Measurements from ENCODE around the gene MMP11.

Gene MMP11

DNA sequence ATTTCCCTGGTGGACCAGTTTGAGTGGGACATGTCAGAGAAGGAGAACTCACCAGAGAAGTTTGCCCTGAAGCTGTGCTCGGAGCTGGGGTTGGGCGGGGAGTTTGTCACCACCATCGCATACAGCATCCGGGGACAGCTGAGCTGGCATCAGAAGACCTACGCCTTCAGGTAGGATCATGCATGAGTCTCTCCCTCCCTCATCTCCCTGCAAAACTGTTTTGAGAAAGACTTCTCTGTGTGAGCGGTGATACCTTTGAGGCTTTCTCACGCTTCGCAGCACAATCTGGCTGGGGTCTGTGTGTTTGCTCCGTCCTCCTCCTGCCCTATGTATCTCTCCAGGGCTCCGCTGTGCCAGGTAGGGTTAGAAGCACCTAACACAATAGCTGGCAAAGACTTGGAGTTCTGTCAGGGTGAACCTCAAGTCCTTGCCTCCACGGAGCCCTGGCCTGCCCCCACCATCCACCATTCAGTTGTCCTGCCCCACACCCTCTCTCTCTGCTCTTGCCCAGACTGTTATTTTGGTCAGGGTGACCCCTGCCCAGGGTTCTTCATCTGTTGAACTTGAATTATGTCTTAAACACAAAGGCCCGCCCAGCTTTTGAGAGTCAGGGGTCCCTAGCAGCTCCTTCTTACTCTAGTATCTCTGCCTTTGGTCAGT, 52.7 kb downstream of the MMP11 start:
- peaks cover 7% of the 10 kb centered on the region for H3K36me3 Mint-ChIP-seq
- H3K4me1 Mint-ChIP-seq = peaks cover 3% of the 10 kb centered on the region
- no peaks in the 10 kb centered on the region for H3K9me3 Mint-ChIP-seq
- H3K27ac Mint-ChIP-seq = peak overlapping the region; percentile 74
- H3K4me3 Mint-ChIP-seq = no peak overlapping the region
- H3K27me3 Mint-ChIP-seq = no peaks in the 10 kb centered on the region

DNA sequence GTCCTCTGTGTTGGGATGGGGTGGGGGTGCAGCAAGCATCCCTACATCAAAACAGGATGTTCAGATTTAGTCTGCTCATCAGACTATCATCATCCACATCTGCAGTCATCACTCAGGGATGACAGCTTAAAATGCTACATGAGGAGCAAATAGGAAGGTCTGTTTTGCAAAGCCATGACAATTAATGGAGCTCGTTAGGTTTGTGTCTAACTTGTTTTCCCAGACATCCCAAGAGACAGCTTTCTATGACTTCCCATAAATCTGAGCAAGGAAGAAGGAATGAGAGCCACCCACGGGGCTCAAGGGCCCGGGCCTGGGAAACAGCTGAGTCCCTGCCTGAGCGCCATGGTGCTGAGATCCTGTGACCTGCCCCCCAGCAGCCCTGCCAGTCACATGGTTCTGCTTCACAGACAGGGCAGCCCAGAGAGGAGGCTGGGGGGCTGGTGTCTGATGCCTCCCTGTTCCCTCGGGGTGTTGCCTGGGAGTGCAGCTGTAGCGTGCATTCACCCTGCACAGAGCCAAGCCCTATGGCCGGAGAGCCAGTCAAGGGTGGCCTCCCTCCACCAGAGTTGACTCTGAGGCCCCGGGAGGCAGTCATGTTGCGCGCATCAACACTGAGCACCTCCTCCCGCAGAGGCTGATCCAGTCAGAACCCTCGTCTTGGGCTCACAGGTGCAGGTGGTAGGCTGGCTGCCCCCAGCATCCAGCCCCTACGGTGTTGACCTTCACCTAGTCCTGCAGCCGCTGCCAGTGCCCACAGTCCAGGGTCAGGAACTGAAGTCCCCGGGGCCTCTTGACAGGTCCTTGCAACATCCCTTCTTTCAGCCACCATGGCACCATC, 54.1 kb downstream of the MMP11 start:
- H3K36me3 Mint-ChIP-seq = peaks cover 8% of the 10 kb centered on the region

DNA sequence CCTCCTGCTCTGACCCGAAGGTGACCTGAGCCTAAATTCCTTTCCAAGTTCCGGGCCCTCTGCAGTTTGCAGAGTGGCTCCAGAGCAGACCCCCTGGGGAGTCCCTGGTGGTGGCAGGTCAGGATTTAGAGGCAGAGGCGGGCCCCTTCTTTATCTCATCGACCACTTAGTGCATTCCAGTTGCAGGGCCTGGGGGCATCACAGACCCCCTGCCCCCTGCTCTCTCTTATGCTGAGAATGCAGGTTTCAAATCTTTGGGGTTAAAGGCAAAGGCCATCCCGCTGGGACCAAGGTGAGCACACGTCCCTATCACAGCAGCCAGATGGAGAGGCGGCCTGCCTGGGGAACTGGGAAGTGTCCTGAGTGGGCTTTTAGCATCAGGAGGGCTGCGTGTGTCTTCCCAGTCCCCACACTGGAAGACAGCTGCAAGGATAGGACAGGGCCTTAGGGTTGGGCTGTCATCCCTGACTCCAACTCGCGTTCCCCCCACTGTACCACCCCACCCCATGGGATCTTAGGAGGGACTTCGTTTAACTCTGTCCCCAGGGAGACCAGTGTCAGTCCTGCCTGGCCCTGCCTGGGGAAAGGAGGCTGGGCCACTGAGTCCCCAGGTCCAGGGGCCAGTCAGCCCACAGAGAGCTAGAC, 54.8 kb downstream of the MMP11 start:
- H3K27ac Mint-ChIP-seq = no peak overlapping the region
- peaks cover 8% of the 10 kb centered on the region for H3K36me3 Mint-ChIP-seq
- no peaks in the 10 kb centered on the region for H3K9me3 Mint-ChIP-seq
- H3K27me3 Mint-ChIP-seq = no peaks in the 10 kb centered on the region
- peaks cover 3% of the 10 kb centered on the region for H3K4me1 Mint-ChIP-seq
- no peak overlapping the region for H3K4me3 Mint-ChIP-seq

More for the DNA sequence above, 54.1 kb downstream of the MMP11 start:
- Mint-ChIP-seq H3K9me3 (no peaks in the 10 kb centered on the region), H3K4me3 (no peak overlapping the region), H3K27me3 (no peaks in the 10 kb centered on the region), H3K27ac (no peak overlapping the region), H3K4me1 (peaks cover 3% of the 10 kb centered on the region)

DNA sequence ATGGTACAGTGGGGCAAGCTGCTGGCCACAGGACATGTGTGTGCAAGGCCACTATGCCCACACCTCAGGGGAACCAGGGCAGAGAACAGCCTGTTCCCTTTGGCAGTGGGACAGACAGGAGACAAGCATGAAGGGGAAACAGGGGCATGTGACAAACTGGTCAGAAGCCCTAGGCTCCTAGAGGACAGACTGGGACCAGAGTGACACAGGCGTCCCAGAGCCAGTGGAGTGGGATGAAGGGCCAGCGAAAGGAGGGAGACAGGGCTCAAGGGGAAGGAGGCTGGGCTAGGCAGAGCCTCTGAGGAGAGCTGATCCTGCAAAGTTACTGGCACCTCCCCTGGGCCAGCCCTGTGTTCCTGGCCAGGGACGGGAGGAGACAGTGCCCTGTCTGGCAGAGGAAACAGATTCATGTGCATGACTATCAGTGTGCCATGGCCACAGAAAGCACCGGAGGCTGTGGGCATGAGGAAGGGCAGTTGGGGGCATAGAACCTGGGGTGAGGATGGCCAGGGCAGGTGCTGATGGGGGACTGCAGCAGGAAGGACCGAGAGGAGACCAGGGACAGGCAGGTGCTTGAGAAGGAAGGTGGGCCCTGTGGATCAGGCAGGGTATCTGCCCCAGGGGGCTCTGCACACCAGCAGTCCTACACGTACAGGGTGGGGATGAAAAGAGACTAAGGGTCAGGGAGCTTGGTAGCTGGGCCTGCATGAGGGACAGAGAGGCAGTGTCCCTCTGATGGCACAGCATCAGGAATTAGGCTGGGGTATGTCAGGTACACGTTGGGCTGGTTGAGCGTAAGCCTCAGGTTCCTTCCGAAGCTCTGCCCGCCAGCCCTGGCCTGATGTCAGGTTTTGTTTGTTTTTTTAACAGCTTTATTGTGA, 56.4 kb downstream of the MMP11 start:
- Mint-ChIP-seq H3K4me1 (peaks cover 3% of the 10 kb centered on the region), H3K4me3 (no peak overlapping the region), H3K27ac (no peak overlapping the region), H3K36me3 (peaks cover 7% of the 10 kb centered on the region), H3K9me3 (no peaks in the 10 kb centered on the region), H3K27me3 (no peaks in the 10 kb centered on the region)

DNA sequence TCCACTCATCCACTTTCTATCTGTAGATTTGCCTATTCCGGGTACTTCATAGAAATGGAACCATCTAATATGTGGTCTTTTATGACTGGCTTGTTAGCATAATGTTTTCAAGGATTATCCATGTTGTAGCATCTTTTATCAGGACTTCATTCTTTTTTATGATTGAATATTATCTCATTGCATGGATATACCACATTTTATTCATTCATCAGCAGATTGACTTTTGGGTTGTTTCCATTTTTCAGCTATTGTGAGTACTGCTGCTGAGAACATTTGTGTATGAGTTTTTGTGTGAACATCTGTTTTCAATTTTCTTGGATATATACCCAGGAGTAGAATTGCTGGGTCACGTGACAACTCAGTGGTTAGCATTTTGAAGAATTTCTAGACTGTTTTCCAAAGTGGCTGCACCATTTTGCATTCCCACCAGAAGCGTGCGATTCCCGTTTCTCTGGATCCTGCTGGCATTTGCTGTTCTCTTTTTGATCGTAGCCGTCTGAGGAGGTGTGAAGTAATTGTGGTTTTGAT, 57.3 kb downstream of the MMP11 start:
- H3K27me3 Mint-ChIP-seq = no peaks in the 10 kb centered on the region
- no peak overlapping the region for H3K4me3 Mint-ChIP-seq
- peaks cover 3% of the 10 kb centered on the region for H3K4me1 Mint-ChIP-seq
- peaks cover 7% of the 10 kb centered on the region for H3K36me3 Mint-ChIP-seq
- no peak overlapping the region for H3K27ac Mint-ChIP-seq
- no peaks in the 10 kb centered on the region for H3K9me3 Mint-ChIP-seq

DNA sequence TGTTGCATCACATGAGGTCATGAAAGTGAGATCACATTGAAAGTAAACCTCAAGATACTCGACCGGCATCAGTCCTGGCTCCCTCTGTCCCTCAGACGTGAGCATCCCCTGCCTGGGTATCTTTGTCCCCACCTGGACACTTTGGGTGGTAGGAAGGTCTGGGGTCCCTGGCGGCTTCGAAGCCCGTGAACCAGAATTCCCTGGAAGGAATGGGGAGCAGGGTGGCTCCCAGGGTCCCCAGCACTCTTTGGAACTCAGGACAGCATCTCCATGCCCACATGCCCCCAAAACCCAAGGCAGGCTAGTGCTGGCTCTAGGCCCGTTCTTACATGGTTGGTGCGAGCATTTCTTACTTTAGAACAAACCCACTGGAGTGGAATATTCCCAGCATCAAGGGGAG, 58.6 kb downstream of the MMP11 start:
- Mint-ChIP-seq H3K9me3 (no peaks in the 10 kb centered on the region), H3K4me1 (peaks cover 3% of the 10 kb centered on the region), H3K27ac (no peak overlapping the region), H3K4me3 (no peak overlapping the region), H3K27me3 (no peaks in the 10 kb centered on the region), H3K36me3 (peaks cover 7% of the 10 kb centered on the region)

DNA sequence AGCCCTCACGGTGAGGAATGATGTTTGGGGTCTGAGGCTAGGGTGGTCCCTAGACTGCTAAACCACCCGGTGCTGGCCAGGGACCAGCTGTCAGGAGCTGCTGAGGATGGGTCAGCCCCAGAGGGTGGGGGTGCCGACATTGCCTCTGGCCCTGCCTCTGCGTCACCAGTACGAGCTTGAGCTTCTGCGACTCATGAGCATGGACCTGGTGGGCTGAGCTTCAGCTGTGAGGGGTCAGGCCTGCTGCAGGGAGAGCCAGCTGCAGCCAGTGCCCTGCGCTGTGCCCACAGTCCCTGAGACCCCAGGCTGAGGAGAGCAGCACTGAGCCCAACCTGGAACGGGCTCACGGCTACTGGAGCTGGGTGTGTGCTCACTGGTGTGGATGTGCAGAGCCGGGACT, 59.1 kb downstream of the MMP11 start:
- no peak overlapping the region for H3K4me3 Mint-ChIP-seq
- no peaks in the 10 kb centered on the region for H3K9me3 Mint-ChIP-seq
- H3K36me3 Mint-ChIP-seq = peaks cover 4% of the 10 kb centered on the region
- peaks cover 3% of the 10 kb centered on the region for H3K4me1 Mint-ChIP-seq
- H3K27ac Mint-ChIP-seq = no peak overlapping the region
- no peaks in the 10 kb centered on the region for H3K27me3 Mint-ChIP-seq

DNA sequence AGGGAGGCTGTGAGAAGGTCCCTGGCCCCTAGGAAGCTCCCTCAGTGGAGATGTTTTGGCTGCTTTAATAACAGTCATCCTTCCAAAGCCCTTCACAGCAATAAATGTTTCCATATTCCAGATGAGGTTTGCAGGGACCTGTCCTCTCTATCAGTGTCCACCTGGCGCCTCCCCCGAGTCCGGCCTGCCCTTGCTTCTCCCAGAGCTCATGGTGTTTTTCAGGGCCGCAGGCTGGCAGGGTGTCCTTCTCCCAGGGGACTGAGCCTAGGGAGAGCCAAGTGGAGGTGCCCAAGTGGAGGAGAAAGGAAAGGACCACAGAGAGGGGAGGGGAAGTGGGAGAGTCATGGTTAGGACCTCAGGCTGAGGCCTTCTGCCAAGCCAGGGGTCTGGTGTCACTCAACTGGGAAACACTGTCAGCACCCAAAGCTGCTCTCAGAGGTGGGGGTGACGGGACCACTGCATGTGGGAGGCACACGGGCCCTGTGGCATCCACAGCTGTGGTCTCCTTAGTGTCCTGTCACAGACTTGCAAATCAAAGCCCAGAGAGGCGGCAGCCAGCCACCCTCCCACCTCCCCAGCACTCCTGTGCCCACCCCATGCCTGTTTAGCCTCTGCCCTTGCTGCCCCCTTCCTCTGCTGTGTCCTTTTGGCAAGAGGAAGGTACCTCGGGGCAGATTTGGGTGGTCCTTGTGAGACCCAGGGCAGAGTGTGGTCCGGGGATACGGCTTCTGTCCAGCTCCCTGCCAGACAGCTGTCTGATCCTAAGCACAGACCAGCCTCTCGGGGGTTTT, 59.8 kb downstream of the MMP11 start:
- Mint-ChIP-seq H3K36me3 (peaks cover 4% of the 10 kb centered on the region), H3K27me3 (no peaks in the 10 kb centered on the region), H3K9me3 (no peaks in the 10 kb centered on the region), H3K4me3 (no peak overlapping the region), H3K4me1 (peaks cover 7% of the 10 kb centered on the region), H3K27ac (no peak overlapping the region)

DNA sequence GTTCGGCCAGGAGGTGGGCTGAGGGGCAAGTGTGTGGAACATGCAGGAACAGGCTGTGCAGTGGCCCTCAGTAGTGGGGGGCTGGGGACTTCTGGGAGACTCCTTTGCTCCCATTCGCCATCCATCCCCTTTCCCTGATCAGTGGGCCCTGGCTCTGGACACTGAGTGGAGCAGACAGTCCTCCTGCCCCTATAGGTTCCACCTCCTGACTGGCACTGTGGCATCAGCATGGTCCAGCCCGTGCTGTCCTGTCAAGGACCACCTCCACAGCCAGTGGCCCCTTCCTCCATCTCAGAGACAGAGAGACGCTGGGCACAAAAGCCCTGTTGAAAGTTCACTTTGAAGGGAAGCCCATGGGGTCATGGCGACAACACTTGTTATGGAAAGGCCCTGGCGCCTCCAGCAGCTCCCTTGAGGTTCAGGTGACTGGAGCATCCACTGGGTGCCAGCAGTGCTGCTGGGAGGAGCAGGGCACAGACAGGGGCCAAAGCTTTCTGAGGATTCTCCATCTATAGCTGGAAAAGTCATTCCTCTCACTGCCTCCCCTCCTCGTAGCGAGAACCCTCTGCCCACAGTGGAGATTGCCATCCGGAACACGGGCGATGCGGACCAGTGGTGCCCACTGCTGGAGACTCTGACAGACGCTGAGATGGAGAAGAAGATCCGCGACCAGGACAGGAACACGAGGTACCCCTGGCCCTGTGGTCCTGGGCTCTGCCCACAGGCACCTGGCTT, 60.5 kb downstream of the MMP11 start:
- H3K36me3 Mint-ChIP-seq = peaks cover 4% of the 10 kb centered on the region
- H3K4me3 Mint-ChIP-seq = no peak overlapping the region
- no peaks in the 10 kb centered on the region for H3K9me3 Mint-ChIP-seq
- H3K27ac Mint-ChIP-seq = no peak overlapping the region
- H3K4me1 Mint-ChIP-seq = peaks cover 12% of the 10 kb centered on the region
- H3K27me3 Mint-ChIP-seq = no peaks in the 10 kb centered on the region
